ENCODE results near the gene SPATA13. TPM values are rescaled to one million over a fixed set of nuclear protein-coding genes. Genes with fewer than 3 reads are reported as not detected.

The SPATA13 gene
- total RNA-seq, 3 donors from 2014 or later (not counting 1 experiment from before 2014, with no cell fraction given): 108 to 141 (median 141) TPM

DNA sequence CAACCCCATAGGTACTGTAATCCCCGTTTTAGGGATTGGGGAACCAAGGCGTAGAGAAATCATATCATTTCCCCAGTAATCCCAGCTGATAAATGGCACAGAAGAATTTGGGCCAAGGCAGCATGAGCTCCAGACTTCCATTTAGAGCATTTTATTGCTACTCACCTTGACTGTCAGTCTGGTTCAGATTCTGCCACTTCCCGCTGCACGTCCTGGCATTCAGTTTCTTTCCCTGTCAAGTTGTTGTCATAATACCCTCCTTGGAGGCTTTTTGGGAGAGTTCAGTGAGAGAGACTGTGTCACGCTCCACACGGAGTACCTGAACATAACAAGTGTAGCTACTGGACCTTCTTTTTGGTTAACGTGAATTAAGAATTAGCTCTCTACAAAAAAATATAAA is 141.4 kb downstream of the SPATA13 start:
- no peaks in the 10 kb centered on the region for H3K27me3 Mint-ChIP-seq (ENCODE audit: low read depth in 2 of 2)
- ATAC-seq: no peak
- WGBS (ENCODE audit: insufficient coverage): 91% methylated on average over 7 of the region's 7 CpGs
- DNase-seq: no peak
- Histone ChIP-seq H3K27ac (ENCODE audit: low read length) (no peak overlapping the region), H3K4me3 (ENCODE audit: low read length) (no peak overlapping the region), H3K36me3 (ENCODE audit: control insufficient read depth, insufficient read depth, low read length) (peaks cover 91% of the 10 kb centered on the region), H3K27me3 (ENCODE audit: control insufficient read depth, insufficient read depth, low read length) (no peaks in the 10 kb centered on the region), H3K9me3 (ENCODE audit: control insufficient read depth, insufficient read depth, low read length) (no peaks in the 10 kb centered on the region), H3K4me1 (ENCODE audit: control insufficient read depth, insufficient read depth, low read length) (no peaks in the 10 kb centered on the region)
- TF ChIP-seq, protein P1, sequence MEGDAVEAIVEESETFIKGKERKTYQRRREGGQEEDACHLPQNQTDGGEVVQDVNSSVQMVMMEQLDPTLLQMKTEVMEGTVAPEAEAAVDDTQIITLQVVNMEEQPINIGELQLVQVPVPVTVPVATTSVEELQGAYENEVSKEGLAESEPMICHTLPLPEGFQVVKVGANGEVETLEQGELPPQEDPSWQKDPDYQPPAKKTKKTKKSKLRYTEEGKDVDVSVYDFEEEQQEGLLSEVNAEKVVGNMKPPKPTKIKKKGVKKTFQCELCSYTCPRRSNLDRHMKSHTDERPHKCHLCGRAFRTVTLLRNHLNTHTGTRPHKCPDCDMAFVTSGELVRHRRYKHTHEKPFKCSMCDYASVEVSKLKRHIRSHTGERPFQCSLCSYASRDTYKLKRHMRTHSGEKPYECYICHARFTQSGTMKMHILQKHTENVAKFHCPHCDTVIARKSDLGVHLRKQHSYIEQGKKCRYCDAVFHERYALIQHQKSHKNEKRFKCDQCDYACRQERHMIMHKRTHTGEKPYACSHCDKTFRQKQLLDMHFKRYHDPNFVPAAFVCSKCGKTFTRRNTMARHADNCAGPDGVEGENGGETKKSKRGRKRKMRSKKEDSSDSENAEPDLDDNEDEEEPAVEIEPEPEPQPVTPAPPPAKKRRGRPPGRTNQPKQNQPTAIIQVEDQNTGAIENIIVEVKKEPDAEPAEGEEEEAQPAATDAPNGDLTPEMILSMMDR (IDR thresholded peaks at IDR 0.05): no peak
- peaks cover 13% of the 10 kb centered on the region for H3K36me3 Mint-ChIP-seq
- peak overlapping the region; percentile 57 to 71 for H3K27ac Mint-ChIP-seq
- no peaks in the 10 kb centered on the region for H3K9me3 Mint-ChIP-seq
- H3K4me1 Mint-ChIP-seq: peaks cover 34 to 43% of the 10 kb centered on the region in 2 donors
- intact Hi-C loops (cut with micrococcal nuclease): no loop called here
- H3K4me3 Mint-ChIP-seq: no peak overlapping the region

DNA sequence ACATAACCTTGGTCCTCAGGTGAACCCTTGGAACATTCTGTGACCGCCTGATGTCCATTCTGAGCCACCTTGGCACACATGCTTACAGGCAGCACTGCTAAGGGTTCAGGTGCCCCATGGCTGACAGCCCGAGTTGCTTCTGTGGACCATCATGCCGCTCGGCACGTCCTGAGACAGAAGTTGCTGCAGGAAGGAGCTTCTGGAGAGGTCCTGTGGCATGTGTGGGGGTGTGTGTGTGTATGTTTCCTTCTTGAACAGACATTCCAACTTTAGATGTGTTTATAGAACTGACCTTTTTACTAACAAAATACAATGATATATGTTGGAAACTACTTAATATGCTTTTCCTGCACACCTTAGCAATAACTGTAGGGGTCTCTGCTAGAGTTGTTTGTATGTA is 144.1 kb downstream of the SPATA13 start:
- Histone ChIP-seq H3K4me3 (ENCODE audit: low read length) (no peak overlapping the region), H3K4me1 (ENCODE audit: control insufficient read depth, insufficient read depth, low read length) (no peaks in the 10 kb centered on the region), H3K36me3 (ENCODE audit: control insufficient read depth, insufficient read depth, low read length) (peaks cover 68% of the 10 kb centered on the region), H3K27ac (ENCODE audit: low read length) (no peak overlapping the region), H3K27me3 (ENCODE audit: control insufficient read depth, insufficient read depth, low read length) (no peaks in the 10 kb centered on the region), H3K9me3 (ENCODE audit: control insufficient read depth, insufficient read depth, low read length) (no peaks in the 10 kb centered on the region)
- intact Hi-C loops (cut with micrococcal nuclease): no loop called here
- TF ChIP-seq, protein P1 (IDR thresholded peaks at IDR 0.05): no peak
- ATAC-seq: no peak
- no peak for DNase-seq
- WGBS (ENCODE audit: insufficient coverage): 95% methylated on average over 5 of the region's 5 CpGs
- H3K27ac Mint-ChIP-seq: peak overlapping the region in 1 of 2 donors; percentile 33
- H3K36me3 Mint-ChIP-seq: peaks cover 13% of the 10 kb centered on the region
- no peaks in the 10 kb centered on the region for H3K27me3 Mint-ChIP-seq (ENCODE audit: low read depth in 2 of 2)
- H3K4me1 Mint-ChIP-seq: peaks cover 19 to 25% of the 10 kb centered on the region in 2 donors
- H3K9me3 Mint-ChIP-seq: no peaks in the 10 kb centered on the region
- no peak overlapping the region for H3K4me3 Mint-ChIP-seq

DNA sequence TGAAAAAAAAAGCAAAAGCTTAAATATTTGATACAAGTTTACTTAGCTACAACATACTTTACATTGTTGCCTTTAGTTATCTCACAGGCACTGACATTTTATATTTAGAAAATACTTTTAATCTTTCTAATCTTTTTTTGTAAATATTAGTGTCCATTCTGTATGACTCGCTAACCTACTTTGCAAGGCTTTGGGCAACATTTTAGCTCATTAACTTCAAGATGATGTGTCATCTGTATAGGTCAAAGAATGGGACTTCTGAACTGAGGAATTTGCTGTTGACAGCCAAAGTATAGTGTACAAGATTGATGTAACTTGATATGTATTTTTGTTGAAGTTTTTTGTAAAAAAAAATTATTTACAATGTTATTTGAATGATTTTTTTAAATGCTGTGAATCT is 146.1 kb downstream of the SPATA13 start:
- DNase-seq (no peak), ATAC-seq (no peak)
- Mint-ChIP-seq H3K4me1 (peaks cover 5 to 8% of the 10 kb centered on the region in 2 donors), H3K36me3 (peaks cover 13% of the 10 kb centered on the region), H3K4me3 (no peak overlapping the region), H3K9me3 (no peaks in the 10 kb centered on the region), H3K27me3 (ENCODE audit: low read depth in 2 of 2) (no peaks in the 10 kb centered on the region), H3K27ac (peak overlapping the region; percentile 33 to 56)
- H3K9me3 ChIP-seq (ENCODE audit: control insufficient read depth, insufficient read depth, low read length): no peaks in the 10 kb centered on the region
- no peak overlapping the region for H3K27ac ChIP-seq (ENCODE audit: low read length)
- 100% methylated on average over 1 of the region's 1 CpG for WGBS (ENCODE audit: insufficient coverage)
- TF ChIP-seq, protein P1 (IDR thresholded peaks at IDR 0.05): no peak
- no peaks in the 10 kb centered on the region for H3K27me3 ChIP-seq (ENCODE audit: control insufficient read depth, insufficient read depth, low read length)
- H3K36me3 ChIP-seq (ENCODE audit: control insufficient read depth, insufficient read depth, low read length): peaks cover 48% of the 10 kb centered on the region
- intact Hi-C loops (cut with micrococcal nuclease): no loop called here
- no peak overlapping the region for H3K4me3 ChIP-seq (ENCODE audit: low read length)
- H3K4me1 ChIP-seq (ENCODE audit: control insufficient read depth, insufficient read depth, low read length): no peaks in the 10 kb centered on the region

All from natural killer cell (primary cell).